NCI-H69 (cell line): ENCODE data around the gene CYB5R3.
"Not testable (repeated sequence)": the region's sequence is repeated elsewhere in the genome, so short reads cannot be mapped to it uniquely, and the experiment has no call there.

ENCODE experiments used
- DNase-seq: peaks from one replicate; lab custom pipeline; 2025; lab: John Stamatoyannopoulos, UW

The CYB5R3 gene

GRCh38 chr22:42601879-42602465 lies 47.2 kb downstream of the CYB5R3 start:
- DNase-seq: no peak

- DNase-seq: no peak
These were observed 52.2 kb downstream of the CYB5R3 start for GRCh38 chr22:42596863-42597530.

- DNase-seq: no peak
These were observed 52.9 kb downstream of the CYB5R3 start for GRCh38 chr22:42596336-42596735.

GRCh38 chr22:42595434-42595833 lies 53.8 kb downstream of the CYB5R3 start:
- DNase-seq: no peak

GRCh38 chr22:42591987-42592386 lies 57.2 kb downstream of the CYB5R3 start:
- no peak for DNase-seq

- DNase-seq: no peak
These were observed 61.5 kb downstream of the CYB5R3 start for GRCh38 chr22:42587588-42588175.

- DNase-seq: no peak
These were observed 62.8 kb downstream of the CYB5R3 start for GRCh38 chr22:42586381-42586780.

- DNase-seq: no peak
These were observed 64.1 kb downstream of the CYB5R3 start for GRCh38 chr22:42585096-42585495.

GRCh38 chr22:42584364-42584940 lies 64.7 kb downstream of the CYB5R3 start:
- no peak for DNase-seq

- DNase-seq: no peak
These were observed 66.2 kb downstream of the CYB5R3 start for GRCh38 chr22:42582987-42583386.

- DNase-seq: peak; percentile 89
These were observed 67.2 kb downstream of the CYB5R3 start for GRCh38 chr22:42581762-42582716.

- DNase-seq: not testable (repeated sequence)
These were observed 67.9 kb downstream of the CYB5R3 start for GRCh38 chr22:42581194-42581761.

- not testable (repeated sequence) for DNase-seq
These were observed 69.2 kb downstream of the CYB5R3 start for GRCh38 chr22:42580040-42580439.

GRCh38 chr22:42577623-42578240 lies 71.5 kb downstream of the CYB5R3 start:
- no peak for DNase-seq

GRCh38 chr22:42577141-42577540 lies 72.1 kb downstream of the CYB5R3 start:
- not testable (repeated sequence) for DNase-seq

- DNase-seq: not testable (repeated sequence)
These were observed 73.1 kb downstream of the CYB5R3 start for GRCh38 chr22:42575996-42576574.

- DNase-seq: not testable (repeated sequence)
These were observed 74.7 kb downstream of the CYB5R3 start for GRCh38 chr22:42574468-42574867.

- not testable (repeated sequence) for DNase-seq
These were observed 75.1 kb downstream of the CYB5R3 start for GRCh38 chr22:42574046-42574445.

- DNase-seq: not testable (repeated sequence)
These were observed 78.1 kb downstream of the CYB5R3 start for GRCh38 chr22:42571068-42571467.

GRCh38 chr22:42570580-42570979 lies 78.6 kb downstream of the CYB5R3 start:
- DNase-seq: not testable (repeated sequence)

- DNase-seq: not testable (repeated sequence)
These were observed 81.2 kb downstream of the CYB5R3 start for GRCh38 chr22:42567950-42568349.
